LHCN-M2 (cell line): ENCODE results near the gene SLA2. TPM values are rescaled to one million over a fixed set of nuclear protein-coding genes. Genes with fewer than 3 reads are reported as not detected.
"Not testable (repeated sequence)": the region's sequence is repeated elsewhere in the genome, so short reads cannot be mapped to it uniquely, and the experiment has no call there.

Experiments used
- DNase-seq: peaks from one replicate; pipeline ENCODE4 v3.0.0-alpha.2; 2012; ENCODE audit warnings: low read depth
- polyA plus RNA-seq: library from polyadenylated mRNA; unstranded; fragments of >200 nt; gene quantifications from one replicate; pipeline ENCODE4 v1.2.1, GENCODE V29; 2012; ENCODE audit warnings: missing spikeins
- total RNA-seq: library from RNA; depleted of rRNA; stranded (reverse); fragments of >200 nt; gene quantifications from 2 replicates; pipeline ENCODE4 v1.2.3, GENCODE V29; 2014; rRNA removed

Gene SLA2, protein sequence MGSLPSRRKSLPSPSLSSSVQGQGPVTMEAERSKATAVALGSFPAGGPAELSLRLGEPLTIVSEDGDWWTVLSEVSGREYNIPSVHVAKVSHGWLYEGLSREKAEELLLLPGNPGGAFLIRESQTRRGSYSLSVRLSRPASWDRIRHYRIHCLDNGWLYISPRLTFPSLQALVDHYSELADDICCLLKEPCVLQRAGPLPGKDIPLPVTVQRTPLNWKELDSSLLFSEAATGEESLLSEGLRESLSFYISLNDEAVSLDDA
- total RNA-seq: 0.19 TPM in 1 of 2 replicates, not detected in the other
- polyA plus RNA-seq: 0.07 TPM

DNA sequence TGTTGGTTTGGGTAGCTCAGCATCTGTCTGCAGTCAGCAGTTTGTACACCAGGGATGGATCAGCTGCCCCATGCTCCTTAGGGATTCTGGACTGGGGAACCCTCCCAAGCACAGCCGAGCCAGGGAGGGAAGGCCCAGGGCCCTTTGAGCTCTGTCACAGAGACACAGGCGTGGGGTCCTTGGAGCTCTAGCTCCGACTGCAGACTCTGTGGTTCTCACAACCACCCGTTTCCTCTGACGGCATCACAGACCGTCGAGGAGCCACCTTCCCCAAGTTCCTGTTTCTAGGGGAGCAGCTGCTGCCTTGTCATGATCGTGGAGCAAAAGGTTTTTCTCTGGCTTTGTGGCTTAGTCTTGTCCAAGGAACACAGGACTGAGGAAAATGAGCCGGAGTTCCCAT is at the start of gene SLA2:
TSS of gene SLA2 (minus strand) at position 199 of the 400 bp plus-strand sequence. CDS start 4,861 bp downstream, outside the sequence.
- DNase-seq: no peak

DNA sequence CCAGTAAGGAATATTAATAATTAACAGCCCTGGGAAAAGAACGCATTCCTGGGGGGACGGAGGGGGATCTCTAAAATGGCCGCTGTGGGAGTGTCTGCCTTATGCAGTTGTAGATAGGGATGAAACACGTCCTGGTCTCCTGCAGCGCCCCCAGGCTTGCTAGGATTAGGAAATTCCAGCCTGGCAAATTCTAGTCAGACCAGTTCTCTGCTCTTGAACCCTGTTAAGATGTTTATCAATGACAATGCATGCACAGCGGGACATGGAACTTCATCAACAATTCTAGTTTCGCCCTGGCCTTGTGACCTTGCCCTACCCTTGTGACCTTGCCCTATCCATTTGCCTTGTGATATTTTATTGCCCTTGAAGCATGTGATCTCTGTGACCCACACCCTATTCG is 49.5 kb upstream of the SLA2 start:
- DNase-seq: not testable (repeated sequence)

DNA sequence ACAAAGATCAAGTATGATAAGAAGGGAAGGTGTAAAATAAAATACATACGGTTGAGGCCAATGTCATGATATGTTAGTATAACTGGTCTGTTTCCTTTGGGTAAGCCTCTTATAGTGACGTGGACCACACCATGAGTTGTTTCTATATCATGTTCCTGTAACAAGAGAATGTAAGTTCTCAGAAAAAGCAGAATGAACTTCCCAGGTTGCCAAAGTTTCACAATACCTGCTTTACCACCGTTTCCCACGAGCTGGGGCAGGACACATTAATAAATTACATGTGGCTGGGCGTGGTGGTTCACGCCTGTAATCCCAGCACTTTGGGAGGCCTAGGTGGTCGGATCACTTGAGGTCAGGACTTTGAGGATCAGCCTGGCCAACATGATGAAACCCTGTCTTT is 42.6 kb upstream of the SLA2 start:
- DNase-seq: no peak

DNA sequence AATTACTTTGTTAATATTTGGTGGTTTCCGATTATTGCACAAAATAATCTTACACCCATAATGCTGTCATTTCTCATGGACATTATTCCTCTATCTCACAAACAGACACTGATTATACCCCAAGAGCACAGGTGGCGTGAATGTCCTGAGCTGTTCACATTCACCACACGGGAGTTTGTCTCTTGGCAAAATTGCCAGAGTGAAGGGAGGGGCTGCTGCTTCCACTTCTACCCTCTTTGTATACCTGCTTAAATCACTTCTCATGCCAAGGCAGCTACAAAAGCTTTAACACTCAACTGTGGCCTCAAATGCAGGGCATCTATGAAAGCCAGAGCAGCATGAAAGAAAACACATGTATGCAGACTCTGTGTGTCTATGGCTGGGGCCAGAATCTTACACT is 41.9 kb upstream of the SLA2 start:
- DNase-seq: no peak

DNA sequence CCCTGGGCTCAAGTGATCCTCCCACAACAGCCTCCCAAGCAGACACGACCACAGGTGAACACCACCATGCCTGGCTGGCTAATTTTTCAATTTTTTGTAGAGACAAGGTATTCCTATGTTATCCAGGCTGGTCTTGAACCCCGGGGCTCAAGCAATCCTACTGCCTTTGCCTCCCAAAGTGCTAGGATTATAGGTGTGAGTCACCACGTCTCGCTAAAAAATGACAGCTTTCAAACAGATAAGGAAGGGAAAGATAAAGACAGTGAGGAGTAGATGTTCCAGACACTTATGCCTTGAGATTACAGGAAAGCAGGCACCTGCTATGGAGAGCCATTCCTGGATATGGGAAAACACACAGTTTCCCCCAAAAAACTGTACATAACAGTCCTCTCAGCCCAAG is 40.9 kb upstream of the SLA2 start:
- no peak for DNase-seq

DNA sequence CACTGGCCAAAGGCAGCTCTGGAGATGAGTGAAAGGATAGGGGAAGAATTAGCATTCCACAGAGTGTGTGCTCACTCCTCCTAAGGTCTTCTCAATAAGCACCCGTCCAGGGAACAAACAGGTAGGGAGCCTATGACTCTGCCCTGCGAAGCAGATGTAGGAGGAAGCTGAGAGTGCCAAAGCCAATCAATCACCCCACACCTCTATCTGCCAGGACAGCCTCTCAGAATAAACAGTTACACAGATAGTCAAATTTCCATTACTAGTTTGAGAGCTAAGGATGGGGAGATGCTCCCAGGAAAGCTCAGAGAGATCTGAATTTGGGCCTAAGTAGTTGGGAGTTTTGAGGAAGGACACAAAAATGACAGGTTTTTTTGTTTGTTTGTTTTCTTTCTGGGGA is 40.5 kb upstream of the SLA2 start:
- no peak for DNase-seq

DNA sequence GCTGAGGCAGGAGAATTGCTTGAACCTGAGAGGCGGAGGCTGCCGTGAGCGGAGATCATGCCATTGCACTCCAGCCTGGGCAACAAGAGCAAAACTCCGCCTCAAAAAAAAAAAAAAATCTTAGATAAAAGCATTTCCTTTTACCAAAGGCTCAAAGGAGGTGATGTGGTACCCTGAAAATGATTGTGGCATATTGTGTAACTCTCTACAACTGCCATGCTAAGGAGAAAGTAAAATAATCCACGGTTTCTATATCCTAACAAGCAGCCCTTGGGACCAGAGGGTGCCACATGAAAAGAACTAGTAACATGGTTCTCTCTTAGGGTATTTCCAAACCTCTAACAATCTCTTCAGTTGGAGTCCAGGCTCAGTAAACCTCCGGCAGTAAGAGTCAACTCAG is 38.8 kb upstream of the SLA2 start:
- DNase-seq: no peak

DNA sequence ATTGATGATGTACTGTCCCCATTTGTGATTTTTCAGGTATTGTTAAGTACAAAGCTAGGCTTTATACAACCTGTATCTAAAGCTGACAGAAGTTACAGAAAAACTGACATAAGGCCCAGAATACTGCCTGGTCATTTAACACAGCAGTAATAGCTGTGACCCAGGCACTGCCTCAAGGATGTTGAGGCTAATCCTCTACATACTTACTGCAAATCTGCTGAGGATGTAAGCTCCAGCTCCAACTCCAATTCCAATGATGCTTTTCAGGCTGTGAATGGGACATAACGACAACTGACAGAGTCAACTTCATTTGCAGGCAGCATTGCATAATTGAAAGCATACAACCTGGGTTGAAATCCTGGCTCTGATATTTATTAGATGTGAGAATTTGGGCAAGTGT is 36.3 kb upstream of the SLA2 start:
- no peak for DNase-seq

DNA sequence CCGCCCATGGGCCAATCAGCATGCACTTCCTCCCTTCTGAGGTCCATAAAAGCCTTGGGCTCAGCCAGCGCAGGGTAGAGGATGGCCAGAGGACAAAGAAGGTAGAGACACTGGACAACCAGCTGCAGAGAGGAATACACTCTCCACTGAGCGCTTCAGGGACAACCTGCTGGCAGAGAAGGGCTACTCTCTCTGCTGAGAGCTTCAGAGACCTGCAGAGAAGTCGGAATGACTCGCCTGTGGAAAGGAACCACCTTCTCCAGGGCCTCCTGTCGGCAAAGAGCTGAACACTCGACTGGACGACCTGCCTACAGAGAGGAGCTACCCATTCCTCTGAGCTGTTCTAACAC is 31.4 kb upstream of the SLA2 start:
- no peak for DNase-seq

DNA sequence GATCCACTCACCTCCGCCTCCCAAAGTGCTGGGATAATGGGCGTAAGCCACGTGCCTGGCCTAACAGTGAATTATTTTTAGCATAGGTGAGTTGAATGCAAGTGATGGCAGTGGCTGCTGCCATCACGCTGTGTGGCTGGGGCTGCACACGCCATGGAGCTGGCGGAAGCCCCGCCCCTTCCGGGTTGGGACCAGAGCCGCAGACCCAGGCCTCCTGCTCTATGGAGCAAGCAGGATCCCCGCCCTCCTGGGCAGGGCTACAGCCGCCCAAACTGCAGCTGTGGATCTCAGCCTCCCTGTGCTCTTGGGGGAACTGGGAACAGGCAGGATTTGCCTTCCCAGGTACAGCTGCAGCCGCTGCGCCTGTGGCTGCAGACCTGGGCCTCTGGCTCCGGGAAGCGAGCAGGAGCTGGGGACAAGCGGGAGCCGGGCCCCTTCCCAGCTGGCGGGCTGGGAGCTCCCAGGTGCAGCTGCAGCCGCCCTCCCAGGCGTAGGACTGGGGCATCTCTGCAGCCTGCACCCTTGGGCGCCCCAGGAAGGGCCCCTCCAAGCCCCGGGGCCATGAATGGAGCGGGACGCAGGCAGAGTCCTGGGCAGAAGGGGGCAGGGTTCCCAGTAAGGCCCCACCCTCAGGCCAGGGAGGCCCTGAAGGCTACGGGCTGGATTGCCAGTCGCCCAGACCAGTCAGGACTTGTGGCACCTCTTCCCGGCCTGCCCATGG is 30.9 kb upstream of the SLA2 start:
- DNase-seq: no peak

DNA sequence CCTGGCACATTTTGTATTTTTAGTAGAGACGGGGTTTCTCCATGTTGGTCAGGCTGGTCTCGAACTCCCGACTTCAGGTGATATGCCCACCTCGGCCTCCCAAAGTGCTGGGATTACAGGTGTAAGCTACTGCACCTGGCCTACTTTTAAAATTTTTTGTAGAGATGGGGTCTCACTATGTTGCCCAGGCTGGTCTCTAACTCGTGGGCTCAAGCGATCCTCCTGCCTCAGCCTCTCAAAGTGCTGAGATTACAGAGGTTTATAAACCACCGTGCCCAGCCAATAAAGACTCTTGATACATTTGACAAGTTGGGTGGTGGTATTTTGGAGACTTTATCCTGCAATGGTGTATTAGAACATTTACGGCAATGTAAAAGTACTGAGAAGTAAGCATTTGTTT is 29.5 kb upstream of the SLA2 start:
- not testable (repeated sequence) for DNase-seq

DNA sequence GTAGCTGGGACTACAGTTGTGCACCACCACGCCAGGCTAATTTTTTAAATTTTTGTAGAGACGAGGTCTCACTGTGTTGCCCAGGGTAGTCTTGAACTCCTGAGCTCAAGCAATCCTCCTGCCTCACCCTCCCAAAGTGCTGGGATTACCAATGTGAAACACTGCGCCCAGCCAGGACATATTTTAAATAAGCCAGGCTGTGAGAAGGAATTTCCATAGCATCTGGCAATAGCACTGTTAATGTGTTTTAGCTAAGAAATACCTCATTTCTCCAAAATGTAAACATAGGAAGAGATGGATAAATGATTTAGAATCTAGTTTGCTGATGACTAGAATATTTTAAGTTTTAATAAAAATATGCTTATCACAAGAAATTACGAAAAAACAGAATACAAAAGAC is 27.0 kb upstream of the SLA2 start:
- DNase-seq: no peak

DNA sequence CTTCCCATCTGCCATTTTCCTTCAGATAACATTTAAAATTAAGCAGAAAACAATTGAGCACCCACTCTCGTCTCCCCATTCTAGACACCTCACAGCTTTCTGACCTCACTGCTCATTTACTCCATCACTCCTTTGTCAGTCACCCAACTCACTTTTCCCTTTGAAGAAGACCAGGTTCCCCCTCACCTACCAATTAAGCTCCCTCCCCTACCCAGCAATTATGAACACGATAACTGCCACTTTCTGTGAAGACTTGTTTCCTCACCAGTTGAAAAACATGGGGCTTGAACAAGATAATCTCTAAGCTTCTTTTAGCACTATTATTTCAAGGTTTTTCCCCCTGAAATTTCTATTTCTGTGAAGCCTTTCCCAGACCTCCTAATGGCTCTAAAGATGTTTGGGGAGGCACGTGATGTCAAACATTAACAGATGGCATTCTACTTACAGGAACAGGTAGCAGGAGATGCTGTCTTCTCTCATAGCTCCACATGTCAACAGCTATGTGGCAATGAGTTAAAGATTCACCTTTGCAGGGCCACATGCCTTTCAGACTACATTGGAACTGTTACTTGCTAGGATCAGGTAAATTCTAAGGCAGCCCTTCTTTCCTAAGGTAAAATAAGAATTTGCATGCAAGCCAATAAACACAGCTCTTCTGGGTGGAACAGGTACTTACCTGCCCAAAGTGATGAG is 24.8 kb upstream of the SLA2 start:
- no peak for DNase-seq

DNA sequence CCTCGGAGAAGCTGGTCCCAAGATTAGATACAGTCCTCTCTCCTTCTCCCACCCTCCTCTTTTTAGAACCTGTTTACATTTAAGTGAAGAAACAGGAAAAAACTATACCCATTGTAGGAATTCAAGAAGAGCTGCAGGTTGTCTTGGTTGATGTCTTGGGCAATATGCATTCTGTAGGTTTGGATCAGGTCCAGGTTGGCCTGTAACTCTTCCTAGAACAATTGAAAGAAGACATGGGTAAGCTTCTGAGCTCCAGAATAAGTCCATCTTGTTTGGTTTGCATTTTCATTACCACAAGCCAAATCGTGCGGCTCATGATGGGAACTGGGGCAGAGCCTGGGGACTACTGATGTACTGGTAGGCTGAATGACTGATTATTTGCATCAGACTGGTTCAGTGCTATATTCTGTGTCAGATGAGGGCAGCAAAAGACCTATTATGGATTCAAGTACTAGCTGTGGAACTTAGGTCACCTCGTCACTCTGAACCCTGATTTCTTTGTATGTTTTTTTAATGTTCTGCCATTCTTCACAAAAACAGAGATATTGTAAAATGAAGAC is 20.3 kb upstream of the SLA2 start:
- DNase-seq: peak; percentile 15

DNA sequence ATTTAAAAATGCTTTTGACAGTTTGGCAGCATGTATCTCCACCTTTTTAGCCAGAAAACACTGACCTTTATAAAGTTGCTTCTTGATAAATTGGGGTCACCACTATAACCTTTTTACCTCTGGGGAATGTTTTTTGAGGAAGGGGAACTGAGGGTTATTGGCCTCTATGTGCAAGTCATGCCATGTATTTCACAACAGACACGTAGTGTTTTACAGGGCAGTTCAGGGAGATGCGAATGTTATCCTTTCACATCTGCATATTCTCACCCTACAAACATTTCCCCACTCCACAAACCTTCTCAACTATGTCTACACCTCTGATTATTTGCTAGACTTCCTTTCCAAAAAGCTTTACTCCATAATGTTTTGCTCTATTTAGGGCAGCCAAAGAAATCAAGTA is 17.0 kb upstream of the SLA2 start:
- DNase-seq: no peak

DNA sequence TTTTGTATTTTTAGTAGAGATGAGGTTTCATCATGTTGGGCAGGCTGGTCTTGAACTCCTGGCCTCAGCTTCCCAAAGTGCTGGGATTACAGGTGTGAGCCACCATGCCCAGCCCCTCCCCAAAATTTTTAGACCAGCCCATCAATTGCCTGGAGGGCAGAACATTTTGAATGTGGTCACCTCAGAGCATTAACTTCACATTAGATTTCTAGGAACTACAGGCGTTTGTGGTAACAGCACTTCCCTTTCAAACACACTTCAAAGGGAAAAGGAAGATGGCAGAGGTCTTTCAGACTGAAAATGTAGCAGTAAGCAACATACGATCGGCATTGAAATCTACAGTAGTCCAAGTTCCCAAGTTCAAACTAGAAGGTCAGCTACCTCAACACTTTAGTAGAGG is 12.3 kb upstream of the SLA2 start:
- no peak for DNase-seq

DNA sequence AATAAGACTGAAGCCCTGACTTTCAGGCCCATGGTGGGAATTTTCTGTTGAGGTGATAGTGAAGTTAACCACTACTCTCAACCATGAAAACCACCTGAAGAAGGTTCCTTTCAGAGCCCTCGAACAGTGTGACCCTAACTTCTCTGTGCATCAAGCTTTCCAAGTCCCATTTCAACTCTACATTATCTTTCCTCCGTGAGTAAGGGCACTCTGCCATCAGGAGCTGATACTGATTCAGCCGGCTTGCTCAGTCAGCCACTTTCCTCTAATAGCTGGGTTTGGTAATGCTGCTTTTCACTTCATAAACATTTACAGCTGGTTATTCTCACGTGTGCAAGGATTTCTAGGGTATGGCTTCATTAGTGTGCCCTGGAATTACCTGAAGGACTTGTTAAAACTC is 10.7 kb upstream of the SLA2 start:
- DNase-seq: no peak

DNA sequence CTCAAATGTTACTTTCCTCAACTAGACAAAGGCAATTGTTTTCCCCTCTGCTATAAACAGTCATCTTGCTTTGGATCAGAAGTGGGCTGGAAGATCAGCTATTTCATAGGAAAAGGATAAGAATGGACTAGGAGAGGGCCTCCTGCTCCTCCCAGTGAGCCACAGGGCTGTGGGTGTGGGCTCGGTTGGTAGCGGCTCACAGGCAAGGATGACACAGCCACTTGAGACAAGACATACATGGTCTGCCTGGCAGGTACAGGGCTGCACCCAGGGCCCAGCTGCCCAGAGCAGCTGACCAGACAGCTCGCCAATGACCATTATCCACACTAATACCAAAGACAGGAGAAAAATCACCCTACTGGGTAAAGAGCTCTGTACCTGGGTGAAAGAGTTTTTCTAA is 9.0 kb upstream of the SLA2 start:
- DNase-seq: no peak

DNA sequence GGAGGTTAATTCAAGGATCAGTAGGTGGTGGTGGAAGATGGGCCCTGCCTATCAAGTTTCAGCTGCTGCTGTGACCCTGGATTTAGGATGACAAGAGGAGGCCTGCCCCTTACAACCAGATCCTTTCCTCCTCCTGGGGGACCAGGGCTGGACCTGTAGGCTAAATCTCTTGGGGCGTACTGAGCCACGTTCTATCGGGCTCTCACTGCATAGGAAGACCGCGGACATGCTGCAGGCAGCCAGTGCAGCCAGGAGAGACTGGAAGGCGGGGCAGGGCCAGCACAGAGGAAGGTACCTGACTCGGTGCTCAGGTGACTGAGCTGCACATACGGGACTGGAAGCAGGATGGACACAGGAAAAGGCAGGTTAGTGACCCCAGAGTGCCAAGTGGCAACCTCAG is 8.5 kb upstream of the SLA2 start:
- no peak for DNase-seq

DNA sequence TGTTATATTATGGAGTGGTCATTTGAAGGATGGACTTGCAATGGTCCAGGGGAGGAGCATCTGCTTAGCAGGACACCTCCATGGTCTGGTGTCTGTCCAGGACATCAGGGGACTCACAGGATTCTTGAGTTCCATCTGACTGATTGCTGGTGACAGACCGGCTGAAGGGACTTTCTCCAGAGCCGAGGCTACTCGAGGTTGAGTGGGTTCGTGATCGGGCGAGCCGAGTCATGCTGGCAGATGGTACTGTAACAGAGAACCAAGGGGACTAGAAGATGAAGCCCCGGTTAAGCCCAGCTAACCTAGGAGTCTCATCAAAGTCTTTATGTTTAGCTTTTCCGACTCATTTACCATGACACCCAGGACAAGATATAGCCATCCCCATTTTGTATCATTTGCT is 7.5 kb upstream of the SLA2 start:
- no peak for DNase-seq

DNA sequence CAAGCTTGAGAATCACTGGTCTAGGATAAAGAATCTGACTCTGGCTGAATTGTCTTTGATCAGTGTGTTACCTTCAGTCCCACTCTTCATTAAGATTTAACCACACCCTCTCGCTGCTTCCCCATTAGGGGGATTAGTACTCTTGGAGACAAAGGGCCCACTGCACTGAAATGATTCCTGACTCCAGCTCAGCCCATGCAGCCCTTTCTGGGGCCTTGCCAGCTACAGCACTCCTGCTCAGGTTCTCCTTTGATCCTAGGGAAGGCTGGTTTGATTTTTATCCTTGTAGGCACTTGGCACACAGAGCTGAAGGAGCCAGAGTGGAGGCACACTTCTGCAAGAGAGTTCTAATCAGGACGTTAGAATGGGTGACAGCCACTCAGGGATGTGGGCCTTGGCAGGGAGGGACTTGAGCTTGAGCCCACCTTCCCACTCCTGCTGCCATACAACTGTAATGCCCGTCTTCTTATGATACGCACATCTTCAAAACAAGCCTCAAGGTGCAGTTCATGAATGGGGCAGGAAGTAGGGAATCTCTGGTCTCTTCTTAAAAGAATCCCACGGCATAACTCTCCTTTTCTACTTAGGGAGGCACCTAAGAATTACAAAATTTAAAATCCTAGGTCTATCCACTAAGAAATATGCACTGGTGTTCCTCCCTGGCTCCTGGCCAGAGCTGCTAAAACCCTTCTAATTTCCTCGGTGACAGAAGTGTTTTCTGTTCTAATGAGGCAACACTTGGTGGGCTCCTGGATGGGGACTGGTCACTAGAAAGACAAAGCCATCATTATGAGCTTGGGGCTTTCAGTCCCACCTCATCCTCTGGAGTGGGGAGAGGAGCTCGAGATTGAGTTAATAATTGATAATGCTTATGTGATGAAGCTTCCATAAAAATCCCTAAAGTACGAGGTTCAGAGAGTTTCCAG is 1.5 kb upstream of the SLA2 start:
- DNase-seq: no peak

DNA sequence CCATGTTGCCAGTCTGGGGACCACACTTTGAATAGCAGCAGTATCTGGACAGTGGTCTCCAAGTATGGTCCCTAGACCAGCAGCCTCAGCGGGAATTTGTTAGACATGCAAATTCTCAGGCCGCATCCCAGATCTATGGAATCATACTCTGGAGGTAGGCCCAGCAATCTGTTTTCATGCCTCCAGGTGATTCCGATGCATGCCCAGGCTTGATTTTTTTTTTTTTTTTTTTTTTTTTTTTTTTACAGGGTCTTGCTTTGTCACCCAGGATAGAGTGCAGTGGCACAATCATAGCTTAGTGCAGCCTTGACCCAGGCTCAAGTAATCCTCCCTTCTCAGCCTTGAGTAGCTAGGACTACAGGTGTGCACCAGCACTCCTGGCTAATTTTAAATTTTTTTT is 682 bp upstream of the SLA2 start:
- no peak for DNase-seq
